ENCODE measurements around the gene POLE4.
A peak's percentile ranks its signal among the peaks of the same experiment; 100 is the strongest.

Gene POLE4

GRCh38 chr2:74939919-74940812, 18.3 kb upstream of the POLE4 start:
- DNase-seq (ENCODE audit: low read depth): no peak

GRCh38 chr2:74941284-74941683, 17.2 kb upstream of the POLE4 start:
- no peak for DNase-seq (ENCODE audit: low read depth)

DNA sequence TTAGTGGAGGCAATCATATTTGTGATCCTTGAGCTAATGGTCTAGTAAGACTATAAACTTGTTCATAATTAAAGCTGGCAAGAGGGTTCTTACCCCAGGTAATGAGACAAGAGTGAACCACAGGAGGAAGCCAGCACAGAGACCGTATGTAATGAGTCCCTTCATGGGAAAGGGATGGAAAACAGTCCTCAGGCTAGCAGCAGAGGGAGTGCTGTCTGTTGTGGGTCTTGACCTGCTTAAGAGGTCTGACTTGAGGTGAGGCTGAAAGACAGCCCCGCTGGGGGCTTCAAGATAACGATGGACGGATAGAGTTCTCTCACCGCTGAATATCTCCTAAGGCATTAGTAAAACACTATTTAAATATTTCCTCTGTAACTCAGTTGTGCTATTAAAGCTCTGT, 16.2 kb upstream of the POLE4 start:
- no peak for DNase-seq (ENCODE audit: low read depth)

GRCh38 chr2:74944987-74945787, 13.3 kb upstream of the POLE4 start:
- peak; percentile 64 for DNase-seq (ENCODE audit: low read depth)

- peak; percentile 3 for DNase-seq (ENCODE audit: low read depth)
Observed at GRCh38 chr2:74945788-74946331, 12.6 kb upstream of the POLE4 start.

DNA sequence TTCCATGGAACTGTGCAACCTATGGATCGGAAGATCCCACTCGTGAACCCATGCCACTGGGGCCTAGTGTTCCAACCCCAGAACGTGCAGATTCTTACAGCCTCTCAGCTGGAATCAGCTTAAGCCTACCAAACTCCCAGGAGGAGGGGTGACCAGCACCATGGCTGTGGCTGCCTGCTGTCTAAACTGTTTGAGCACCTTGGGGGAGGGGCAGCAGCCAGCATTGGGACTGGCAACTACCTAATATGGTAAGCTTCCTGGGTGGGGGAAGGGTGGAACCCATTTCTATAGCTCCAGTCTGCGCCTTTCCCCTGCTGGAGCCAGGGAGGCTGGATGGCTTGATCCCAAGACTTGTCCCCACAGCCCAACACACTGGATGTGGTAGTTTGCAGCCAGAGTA, 10.7 kb upstream of the POLE4 start:
- no peak for DNase-seq (ENCODE audit: low read depth)

- DNase-seq (ENCODE audit: low read depth): no peak
Observed at GRCh38 chr2:74948779-74949178, 9.7 kb upstream of the POLE4 start.

GRCh38 chr2:74951211-74951754, 7.2 kb upstream of the POLE4 start:
- no peak for DNase-seq (ENCODE audit: low read depth)

GRCh38 chr2:74952575-74952974, 5.9 kb upstream of the POLE4 start:
- no peak for DNase-seq (ENCODE audit: low read depth)

GRCh38 chr2:74953796-74954499, 4.5 kb upstream of the POLE4 start:
- no peak for DNase-seq (ENCODE audit: low read depth)

GRCh38 chr2:74954500-74954874, 4.0 kb upstream of the POLE4 start:
- DNase-seq (ENCODE audit: low read depth): no peak

DNA sequence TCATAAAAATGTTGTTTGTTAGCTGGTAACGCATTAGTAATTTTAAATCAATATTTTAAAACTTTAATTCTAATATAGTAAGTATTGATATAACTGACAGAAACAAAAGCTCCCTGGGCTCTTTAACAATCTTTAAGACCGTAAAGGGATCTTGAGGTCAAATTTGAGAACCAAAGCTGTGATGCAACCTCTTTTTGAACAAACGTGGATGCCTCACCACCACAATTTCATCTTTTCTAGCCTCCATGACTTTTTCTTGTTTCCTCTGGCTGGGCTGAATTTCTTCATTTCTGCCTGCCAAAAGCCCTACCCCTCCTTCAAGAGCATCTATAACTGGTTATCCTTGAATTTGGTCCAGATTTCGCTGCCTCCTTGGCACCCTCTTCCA, 563 bp upstream of the POLE4 start:
- DNase-seq (ENCODE audit: low read depth): no peak

DNA sequence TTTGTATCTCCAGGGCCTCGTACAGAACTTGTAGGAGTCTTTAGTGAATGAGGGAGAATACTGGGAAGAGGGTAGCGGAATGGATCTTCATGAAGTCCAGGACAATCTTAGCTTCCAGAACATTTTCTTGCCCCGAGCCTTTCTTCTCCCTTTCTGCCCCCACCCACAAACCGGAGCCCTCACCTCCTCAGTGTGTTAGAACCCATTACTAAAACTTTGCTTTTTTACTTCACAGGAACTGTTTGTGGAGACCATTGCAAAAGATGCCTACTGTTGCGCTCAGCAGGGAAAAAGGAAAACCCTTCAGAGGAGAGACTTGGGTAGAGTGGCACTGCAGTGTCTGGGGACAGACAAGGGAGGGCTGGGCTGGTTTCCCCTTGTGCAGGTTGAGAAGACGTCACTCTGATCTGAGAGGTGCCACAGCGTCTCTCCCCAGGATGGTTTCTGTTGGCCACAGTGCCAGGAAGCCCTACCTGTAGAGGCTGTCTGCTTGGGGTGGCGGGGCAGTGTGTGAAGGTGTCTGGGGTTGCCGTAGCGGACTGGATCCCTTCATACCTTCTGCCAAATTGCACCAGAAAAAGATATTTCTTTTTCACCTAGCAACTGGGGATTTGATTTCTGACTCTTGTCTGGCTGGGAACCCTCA, 786 bp downstream of the POLE4 start:
- no peak for DNase-seq (ENCODE audit: low read depth)

DNA sequence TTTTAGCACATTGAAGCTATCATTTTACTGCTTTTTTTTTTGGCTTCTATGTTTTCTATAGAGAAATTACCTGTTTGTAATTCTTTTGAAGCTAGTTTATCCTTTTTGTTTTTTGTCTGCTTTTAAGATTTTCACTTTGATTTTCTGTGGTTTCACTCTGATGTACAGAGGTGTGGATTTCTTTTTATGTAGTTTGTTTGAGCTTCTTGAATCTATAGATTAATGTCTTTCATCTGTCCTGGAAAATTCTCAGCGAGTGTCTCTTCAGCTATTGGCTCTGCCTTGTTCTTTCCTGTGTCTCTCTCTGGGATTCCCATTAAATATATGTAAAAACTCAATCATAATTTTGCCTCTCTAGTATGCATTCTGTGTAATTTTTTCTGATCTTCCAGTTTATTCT, 8.4 kb downstream of the POLE4 start:
- DNase-seq (ENCODE audit: low read depth): no peak

- DNase-seq (ENCODE audit: low read depth): no peak
Observed at GRCh38 chr2:74975016-74975415, 16.6 kb downstream of the POLE4 start.

DNA sequence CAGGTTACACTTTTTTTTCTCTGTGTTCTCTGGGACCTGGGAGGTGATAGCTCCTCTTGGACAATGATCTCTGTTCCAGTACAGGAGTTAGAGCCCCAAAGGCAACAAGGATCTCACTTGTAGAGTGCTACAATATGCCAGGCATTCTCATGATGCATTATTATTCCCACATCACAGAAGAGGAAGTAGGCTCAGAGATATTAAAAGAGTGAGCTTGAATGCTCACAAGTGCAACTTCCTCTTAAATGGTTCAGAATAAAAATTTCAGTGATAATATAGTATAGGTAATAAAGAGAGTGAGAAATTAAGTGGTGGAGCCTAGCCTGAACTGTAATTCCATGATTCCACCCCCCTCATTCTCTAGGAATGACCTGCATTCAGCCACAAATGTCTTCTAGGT, 21.4 kb downstream of the POLE4 start:
- no peak for DNase-seq (ENCODE audit: low read depth)

DNA sequence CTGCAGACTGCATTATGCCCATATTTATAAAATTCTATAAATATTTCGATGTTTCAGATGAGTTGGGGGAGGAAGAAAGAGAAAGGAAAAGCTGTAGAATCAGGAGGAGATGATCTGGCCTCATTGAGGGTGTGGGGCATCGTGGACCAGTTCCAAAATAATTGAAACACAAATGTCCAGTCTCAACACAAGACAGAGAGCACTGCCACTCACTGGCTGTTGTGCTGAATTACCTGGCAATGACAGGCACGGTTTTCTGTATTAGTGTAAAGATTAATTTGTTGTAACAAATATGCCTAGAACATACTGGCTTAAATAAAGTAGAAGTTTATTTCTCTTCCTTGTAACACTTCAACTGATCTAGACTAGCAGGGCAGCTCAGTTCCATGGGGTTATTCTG, 24.1 kb downstream of the POLE4 start:
- no peak for DNase-seq (ENCODE audit: low read depth)

- no peak for DNase-seq (ENCODE audit: low read depth)
Observed at GRCh38 chr2:74983631-74984392, 25.4 kb downstream of the POLE4 start.

- no peak for DNase-seq (ENCODE audit: low read depth)
Observed at GRCh38 chr2:74984947-74985637, 26.6 kb downstream of the POLE4 start.

DNA sequence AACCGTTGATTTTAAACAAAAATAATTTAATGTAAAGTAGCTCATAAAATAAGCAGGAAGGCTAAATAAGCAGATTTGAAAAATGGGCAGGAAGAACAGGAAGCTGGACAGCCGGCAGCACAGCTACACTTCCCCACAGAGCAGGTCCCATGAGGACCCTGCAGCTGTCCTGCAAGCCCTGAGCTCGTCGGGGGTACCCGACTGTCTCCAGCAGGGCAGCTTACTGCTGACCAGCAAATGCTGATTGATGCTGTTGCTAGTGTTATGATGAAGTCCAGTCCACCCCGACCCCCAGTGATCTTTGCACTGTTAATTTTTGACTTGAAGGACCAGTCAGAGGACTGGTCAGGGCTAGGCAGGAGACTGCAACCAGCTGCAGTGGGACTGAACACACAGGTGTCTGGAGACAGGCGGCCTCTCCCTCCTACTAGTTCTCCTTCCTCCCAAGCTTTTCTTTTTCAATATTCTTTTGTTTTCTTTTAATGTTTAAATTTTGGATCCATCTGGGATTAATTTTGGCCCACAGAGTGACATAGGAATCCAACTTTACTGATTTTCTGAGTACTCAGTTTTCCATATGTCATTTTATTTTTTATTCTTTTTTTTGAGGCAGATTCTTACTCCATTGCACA, 27.7 kb downstream of the POLE4 start:
- no peak for DNase-seq (ENCODE audit: low read depth)

Measured in HS-27A (cell line).